ENCODE measurements around the gene CORO2B.
A peak's percentile ranks its signal among the peaks of the same experiment; 100 is the strongest.
"Not testable (repeated sequence)": the region's sequence is repeated elsewhere in the genome, so short reads cannot be mapped to it uniquely, and the experiment has no call there.

Gene CORO2B

GRCh38 chr15:68644083-68644904 lies 65.5 kb downstream of the CORO2B start:
- Mint-ChIP-seq H3K36me3 (ENCODE audit: low read depth) (no peaks in the 10 kb centered on the region), H3K4me3 (no peak overlapping the region), H3K27ac (no peak overlapping the region), H3K27me3 (ENCODE audit: low read depth, poor library complexity) (peaks cover 4% of the 10 kb centered on the region), H3K4me1 (peaks cover 49% of the 10 kb centered on the region), H3K9me3 (no peaks in the 10 kb centered on the region)
- no peak for DNase-seq
- TF ChIP-seq CTCF (IDR thresholded peaks at IDR 0.05) = no peak

- Mint-ChIP-seq H3K9me3 (no peaks in the 10 kb centered on the region), H3K36me3 (ENCODE audit: low read depth) (no peaks in the 10 kb centered on the region), H3K4me1 (peaks cover 42% of the 10 kb centered on the region), H3K4me3 (no peak overlapping the region), H3K27ac (no peak overlapping the region), H3K27me3 (ENCODE audit: low read depth, poor library complexity) (peaks cover 4% of the 10 kb centered on the region)
- no peak for DNase-seq
- TF ChIP-seq CTCF (IDR thresholded peaks at IDR 0.05) = no peak
Observed at GRCh38 chr15:68644996-68645395, 66.2 kb downstream of the CORO2B start.

- no peaks in the 10 kb centered on the region for H3K36me3 Mint-ChIP-seq (ENCODE audit: low read depth)
- peak; percentile 40 for DNase-seq
- H3K27ac Mint-ChIP-seq = no peak overlapping the region
- H3K9me3 Mint-ChIP-seq = no peaks in the 10 kb centered on the region
- H3K4me1 Mint-ChIP-seq = peaks cover 30% of the 10 kb centered on the region
- TF ChIP-seq CTCF (IDR thresholded peaks at IDR 0.05) = no peak
- peaks cover 7% of the 10 kb centered on the region for H3K27me3 Mint-ChIP-seq (ENCODE audit: low read depth, poor library complexity)
- no peak overlapping the region for H3K4me3 Mint-ChIP-seq
Observed at GRCh38 chr15:68646156-68646555, 67.4 kb downstream of the CORO2B start.

- DNase-seq = no peak
- no peaks in the 10 kb centered on the region for H3K9me3 Mint-ChIP-seq
Observed at GRCh38 chr15:68646696-68647095, 67.9 kb downstream of the CORO2B start.

GRCh38 chr15:68647361-68647760 lies 68.6 kb downstream of the CORO2B start:
- not testable (repeated sequence) for H3K27ac Mint-ChIP-seq; H3K36me3 Mint-ChIP-seq (ENCODE audit: low read depth); H3K4me3 Mint-ChIP-seq; H3K9me3 Mint-ChIP-seq; DNase-seq
- Mint-ChIP-seq H3K4me1 (peaks cover 27% of the 10 kb centered on the region), H3K27me3 (ENCODE audit: low read depth, poor library complexity) (peaks cover 11% of the 10 kb centered on the region)

More at GRCh38 chr15:68646696-68647095, 67.9 kb downstream of the CORO2B start:
- Mint-ChIP-seq H3K27ac (peak overlapping the region; percentile 85), H3K4me1 (peaks cover 27% of the 10 kb centered on the region), H3K4me3 (no peak overlapping the region), H3K36me3 (ENCODE audit: low read depth) (no peaks in the 10 kb centered on the region), H3K27me3 (ENCODE audit: low read depth, poor library complexity) (peaks cover 9% of the 10 kb centered on the region)
- TF ChIP-seq CTCF (IDR thresholded peaks at IDR 0.05) = no peak

GRCh38 chr15:68650901-68651709 lies 72.3 kb downstream of the CORO2B start:
- Mint-ChIP-seq H3K36me3 (ENCODE audit: low read depth) (no peaks in the 10 kb centered on the region), H3K4me1 (peaks cover 17% of the 10 kb centered on the region), H3K27ac (no peak overlapping the region), H3K9me3 (no peaks in the 10 kb centered on the region), H3K27me3 (ENCODE audit: low read depth, poor library complexity) (peaks cover 14% of the 10 kb centered on the region), H3K4me3 (no peak overlapping the region)
- peak; percentile 91 for DNase-seq
- peak; percentile 97 for TF ChIP-seq CTCF (IDR thresholded peaks at IDR 0.05)
